ENCODE data around the gene MORF4L1.

- TF ChIP-seq POLR2A (IDR thresholded peaks at IDR 0.05): no peak
- TF ChIP-seq CTCF (IDR thresholded peaks at IDR 0.05): no peak
- no peak for TF ChIP-seq POLR2AphosphoS5 (IDR thresholded peaks at IDR 0.05)
These were observed 30.8 kb upstream of the MORF4L1 start for GRCh38 chr15:78841891-78842290.

Data from stomach (tissue), 4 donors.